Activated gamma-delta T cell treated with Interleukin-2 at 50 U/mL for 16 hours (primary cell): ENCODE results near the gene ZNF680.
"Not testable (repeated sequence)": the region's sequence is repeated elsewhere in the genome, so short reads cannot be mapped to it uniquely, and the experiment has no call there.

ENCODE experiments used
- DNase-seq: peaks from one replicate; pipeline ENCODE4 v3.0.0-alpha.2; 2020

The ZNF680 gene

GRCh38 chr7:64555046-64555445 lies 7.8 kb downstream of the ZNF680 start:
- DNase-seq, result no peak

DNA sequence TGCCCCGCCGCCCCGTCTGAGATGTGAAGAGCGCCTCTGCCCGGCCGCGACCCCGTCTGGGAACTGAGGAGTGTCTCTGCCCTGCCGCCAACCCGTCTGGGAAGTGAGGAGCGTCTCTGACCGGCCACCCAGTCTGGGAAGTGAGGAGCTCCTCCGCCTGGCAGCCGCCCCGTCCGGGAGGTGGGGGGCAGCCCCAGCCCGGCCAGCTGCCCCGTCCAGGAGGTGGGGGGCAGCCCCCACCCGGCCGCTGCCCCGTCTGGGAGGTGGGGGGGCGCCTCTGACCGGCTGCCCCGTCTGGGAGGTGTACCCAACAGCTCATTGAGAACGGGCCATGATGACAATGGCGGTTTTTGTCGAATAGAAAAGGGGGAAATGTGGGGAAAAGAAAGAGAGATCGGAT lies 8.7 kb downstream of the ZNF680 start:
- not testable (repeated sequence) for DNase-seq

- DNase-seq, result no peak
Observed at GRCh38 chr7:64551375-64552142, 11.3 kb downstream of the ZNF680 start.

DNA sequence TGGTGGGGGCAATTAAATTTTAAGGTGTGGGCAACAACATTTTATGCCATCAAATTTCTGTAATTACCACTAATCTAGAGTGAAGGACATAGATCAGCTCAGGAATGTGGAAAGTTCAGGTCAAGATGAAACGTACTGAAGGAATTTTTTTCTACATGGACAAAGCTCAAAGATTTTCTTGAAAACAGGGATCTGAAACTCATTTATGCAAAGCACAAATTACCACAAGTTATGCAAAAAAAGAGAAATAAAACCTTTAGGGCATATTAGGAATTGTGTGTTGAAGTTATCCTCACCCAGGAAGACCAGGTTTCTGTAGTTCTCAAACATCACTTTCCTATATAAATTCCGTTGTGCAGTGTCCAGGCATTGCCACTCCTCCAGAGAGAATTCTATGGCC lies 18.9 kb downstream of the ZNF680 start:
- no peak for DNase-seq

GRCh38 chr7:64541438-64542359 lies 21.2 kb downstream of the ZNF680 start:
- DNase-seq, result no peak

DNA sequence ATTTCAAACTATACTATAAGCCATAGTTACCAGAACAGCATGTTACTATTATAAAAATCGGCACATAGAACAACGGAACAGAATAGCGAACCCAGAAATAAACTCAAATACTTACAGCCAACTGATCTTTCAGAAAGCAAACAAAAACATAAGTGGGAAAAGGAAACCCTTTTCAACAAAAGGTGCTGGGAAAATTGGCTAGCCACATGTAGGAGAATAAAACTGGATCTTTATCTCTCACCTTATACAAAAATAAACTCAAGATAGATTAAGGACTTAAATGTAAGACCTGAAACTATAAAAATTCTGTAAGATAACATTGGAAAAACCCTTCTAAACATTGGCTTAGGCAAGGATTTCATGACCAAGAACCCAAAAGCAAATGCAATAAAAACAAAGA lies 29.1 kb downstream of the ZNF680 start:
- DNase-seq, result no peak

DNA sequence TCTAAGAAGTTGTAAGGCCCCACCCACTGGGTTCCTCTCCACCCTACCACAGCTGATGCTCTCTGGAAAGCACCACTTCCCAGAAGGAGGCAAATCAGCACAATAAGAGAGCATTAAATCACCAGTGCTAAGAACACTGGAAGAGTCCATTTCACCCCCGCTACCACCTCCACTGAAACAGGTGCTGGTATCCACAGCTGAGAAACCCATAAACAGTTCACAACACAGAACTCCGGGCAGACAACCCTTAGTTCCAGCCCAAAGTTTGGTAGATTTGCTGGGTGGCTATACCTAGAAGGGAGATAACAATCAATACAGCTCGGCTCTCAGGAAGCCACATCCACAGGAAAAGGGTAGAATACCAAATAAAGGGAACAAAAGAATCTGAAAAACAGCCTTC lies 34.1 kb downstream of the ZNF680 start:
- DNase-seq, result no peak

DNA sequence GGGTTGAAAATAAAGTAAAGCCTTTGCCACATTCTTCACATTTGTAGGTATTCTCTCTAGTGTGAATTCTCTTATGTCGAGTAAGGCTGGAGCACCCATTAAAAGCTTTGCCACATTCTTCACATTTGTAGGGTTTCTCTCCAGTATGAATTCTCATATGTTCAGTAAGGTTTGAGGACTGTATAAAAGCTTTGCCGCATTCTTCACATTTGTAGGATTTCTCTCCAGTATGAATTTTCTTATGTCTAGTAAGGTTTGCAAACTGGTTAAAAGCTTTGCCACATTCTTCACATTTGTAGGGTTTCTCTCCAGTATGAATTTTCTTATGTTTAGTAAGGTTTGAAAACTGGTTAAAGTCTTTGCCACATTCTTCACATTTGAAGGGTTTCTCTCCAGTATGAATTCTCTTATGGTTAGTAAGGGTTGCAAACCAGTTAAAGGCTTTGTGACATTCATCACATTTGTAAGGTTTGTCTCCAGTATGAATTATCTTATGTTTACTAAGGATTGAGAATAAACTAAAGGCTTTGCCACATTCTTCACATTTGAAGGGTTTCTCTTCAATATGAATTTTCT lies 41.4 kb downstream of the ZNF680 start:
- DNase-seq, result no peak

- no peak for DNase-seq
Observed at GRCh38 chr7:64516451-64516850, 46.4 kb downstream of the ZNF680 start.

GRCh38 chr7:64515781-64516180 lies 47.1 kb downstream of the ZNF680 start:
- DNase-seq, result no peak

- no peak for DNase-seq
Observed at GRCh38 chr7:64515330-64515729, 47.5 kb downstream of the ZNF680 start.

DNA sequence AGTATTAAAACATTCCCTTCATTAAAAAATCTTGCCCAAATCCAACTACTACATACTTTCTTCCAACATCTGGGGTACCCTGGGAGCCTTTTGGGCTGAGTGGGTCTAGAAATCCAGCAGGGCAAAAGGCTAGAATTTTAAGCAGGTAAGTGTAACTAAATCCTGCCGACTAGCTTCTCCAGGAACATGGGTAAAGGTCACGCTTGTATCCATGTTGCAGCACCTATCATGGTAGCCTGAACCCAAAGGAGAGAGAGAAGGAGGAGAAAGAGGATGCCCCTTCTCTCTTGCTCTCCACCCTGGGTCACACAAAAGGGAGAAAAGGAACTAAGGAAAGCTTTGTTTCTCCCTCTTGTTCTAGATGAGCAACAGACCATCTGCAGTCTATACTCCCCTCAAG lies 53.3 kb downstream of the ZNF680 start:
- DNase-seq, result no peak

- no peak for DNase-seq
Observed at GRCh38 chr7:64504581-64505120, 58.2 kb downstream of the ZNF680 start.

DNA sequence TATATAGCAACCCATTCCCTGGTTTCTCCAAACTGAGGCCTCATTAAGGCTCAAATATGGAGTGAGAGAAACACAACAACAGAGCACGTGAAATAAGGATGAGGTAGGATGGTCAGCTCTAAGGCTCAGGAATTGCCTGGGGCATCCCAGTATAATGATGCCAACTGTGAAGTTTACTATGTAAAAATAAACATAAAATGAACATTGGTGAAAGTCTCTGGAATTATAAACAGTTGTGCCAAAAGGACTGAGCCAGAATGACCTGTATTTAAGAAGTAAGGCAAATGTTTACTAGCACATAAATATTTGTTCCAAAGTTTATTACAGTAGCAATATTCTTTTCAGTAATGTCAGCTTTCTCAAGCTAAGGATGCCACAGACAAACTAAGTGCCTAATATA lies 64.6 kb downstream of the ZNF680 start:
- no peak for DNase-seq

DNA sequence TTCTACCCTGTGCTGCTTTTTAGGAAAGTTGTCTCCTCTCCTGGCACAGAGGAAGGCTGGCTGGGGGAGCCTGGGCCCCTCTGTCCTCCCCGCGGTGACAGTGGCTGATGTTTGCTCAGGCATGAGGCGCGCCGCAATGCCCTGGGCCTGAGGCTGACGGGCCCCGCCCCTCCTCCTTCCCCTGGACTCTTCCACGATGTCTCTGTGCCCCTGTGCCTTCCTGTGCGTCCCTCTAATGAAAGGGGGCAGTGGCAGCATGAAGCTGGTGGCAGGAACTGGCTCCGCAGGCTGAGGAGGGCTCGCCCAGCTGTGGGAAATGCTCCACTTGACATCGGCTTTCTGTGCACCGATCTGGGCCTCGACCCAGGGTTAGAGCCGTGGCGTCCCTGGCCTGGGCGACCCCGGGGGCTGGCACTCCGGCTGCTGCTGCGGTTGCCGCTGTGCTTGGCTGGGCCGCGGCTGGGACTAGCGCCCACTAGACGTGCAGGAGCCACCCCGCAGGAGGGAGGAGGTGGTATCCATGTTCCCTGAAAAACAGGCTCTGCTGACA lies 67.9 kb downstream of the ZNF680 start:
- no peak for DNase-seq

DNA sequence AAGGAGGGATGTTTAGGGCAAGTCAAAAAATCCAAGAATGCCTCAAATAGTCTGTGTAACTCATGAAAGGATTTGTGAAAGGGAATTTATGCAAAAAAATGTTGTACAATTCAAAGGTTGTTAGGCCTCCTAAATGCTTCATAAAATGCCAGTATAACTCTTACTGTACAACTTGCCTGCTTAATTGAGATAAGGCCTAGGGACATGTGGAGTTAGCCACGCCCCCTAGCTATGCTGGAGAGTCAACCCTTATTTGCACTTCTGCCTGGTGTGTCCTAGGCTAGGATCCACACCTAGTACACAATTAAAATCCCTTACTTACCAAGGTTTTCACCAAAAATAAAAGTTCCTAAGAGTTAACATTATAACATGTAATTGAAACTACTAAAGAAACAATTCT lies 77.2 kb downstream of the ZNF680 start:
- no peak for DNase-seq
